HG02588 (cell line): Measurements from ENCODE around the gene SLC28A2.
"Not testable (repeated sequence)": the region's sequence is repeated elsewhere in the genome, so short reads cannot be mapped to it uniquely, and the experiment has no call there.

Source experiments
- ATAC-seq: cut with Tn5 transposase; IDR thresholded peaks from one replicate; pipeline ENCODE4 v1.9.1; 2021; ENCODE audit warnings: mild to moderate bottlenecking, moderate library complexity; ENCODE audit not compliant: unreplicated experiment

The SLC28A2 gene

GRCh38 chr15:45262906-45263461, 10.9 kb downstream of the SLC28A2 start:
- ATAC-seq: no peak

GRCh38 chr15:45263854-45264253, 11.8 kb downstream of the SLC28A2 start:
- no peak for ATAC-seq

- ATAC-seq: no peak
Measured at GRCh38 chr15:45265506-45265905, 13.5 kb downstream of the SLC28A2 start.

DNA sequence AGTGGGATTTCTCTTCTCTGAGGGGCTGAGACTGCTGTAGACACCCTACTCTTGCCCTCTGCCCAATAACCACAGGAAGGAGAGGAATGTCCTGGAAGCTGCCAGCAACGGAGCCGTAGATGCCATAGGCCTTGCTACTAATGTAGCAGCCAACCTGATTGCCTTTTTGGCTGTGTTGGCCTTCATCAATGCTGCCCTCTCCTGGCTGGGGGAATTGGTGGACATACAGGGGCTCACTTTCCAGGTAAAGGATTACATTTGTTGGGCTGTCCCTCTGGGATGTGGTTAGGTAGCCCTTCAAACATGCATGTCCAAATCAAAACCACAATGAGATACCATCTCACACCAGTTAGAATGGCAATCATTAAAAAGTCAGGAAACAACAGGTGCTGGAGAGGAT, 16.1 kb downstream of the SLC28A2 start:
- no peak for ATAC-seq

GRCh38 chr15:45274636-45275380, 22.8 kb downstream of the SLC28A2 start:
- no peak for ATAC-seq

GRCh38 chr15:45276831-45277230, 24.8 kb downstream of the SLC28A2 start:
- no peak for ATAC-seq

- peak; percentile 100 for ATAC-seq
Measured at GRCh38 chr15:45279024-45279698, 27.1 kb downstream of the SLC28A2 start.

- ATAC-seq: no peak
Measured at GRCh38 chr15:45285413-45285812, 33.4 kb downstream of the SLC28A2 start.

- no peak for ATAC-seq
Measured at GRCh38 chr15:45287390-45287956, 35.4 kb downstream of the SLC28A2 start.

- no peak for ATAC-seq
Measured at GRCh38 chr15:45288947-45289346, 36.9 kb downstream of the SLC28A2 start.

DNA sequence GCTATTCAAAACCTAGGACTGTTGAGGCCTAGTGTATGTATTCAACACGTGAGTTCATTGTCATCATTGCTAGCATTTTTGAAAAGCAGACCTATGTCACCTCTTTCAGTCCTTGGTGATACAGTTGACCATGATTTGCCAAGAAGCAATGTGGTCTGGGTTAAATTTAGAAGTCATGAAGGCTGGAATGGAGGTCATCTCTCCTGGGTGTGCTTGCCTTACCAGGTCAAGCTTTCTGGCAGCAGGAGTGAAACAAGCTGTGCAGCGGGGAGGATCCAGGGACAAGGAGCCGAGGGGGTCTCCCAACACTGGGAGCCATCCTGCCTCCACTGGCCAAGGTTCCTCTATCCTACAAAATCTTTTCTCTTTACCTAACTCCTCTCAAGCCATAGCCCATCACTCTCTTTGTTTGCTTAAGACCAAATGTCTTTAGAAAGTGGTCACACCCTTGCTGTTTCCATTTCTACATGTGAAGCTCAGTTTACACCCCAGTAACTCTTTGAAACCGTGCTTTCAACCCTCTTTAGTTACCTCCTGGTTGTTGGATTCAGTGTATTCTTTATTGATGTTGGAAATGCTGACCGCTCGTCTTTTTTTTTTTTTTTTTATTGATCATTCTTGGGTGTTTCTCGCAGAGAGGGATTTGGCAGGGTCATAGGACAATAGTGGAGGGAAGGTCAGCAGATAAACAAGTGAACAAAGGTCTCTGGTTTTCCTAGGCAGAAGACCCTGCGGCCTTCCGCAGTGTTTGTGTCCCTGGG, 40.0 kb downstream of the SLC28A2 start:
- ATAC-seq: no peak

- ATAC-seq: not testable (repeated sequence)
Measured at GRCh38 chr15:45293326-45293725, 41.3 kb downstream of the SLC28A2 start.

GRCh38 chr15:45298964-45299378, 46.9 kb downstream of the SLC28A2 start:
- not testable (repeated sequence) for ATAC-seq

DNA sequence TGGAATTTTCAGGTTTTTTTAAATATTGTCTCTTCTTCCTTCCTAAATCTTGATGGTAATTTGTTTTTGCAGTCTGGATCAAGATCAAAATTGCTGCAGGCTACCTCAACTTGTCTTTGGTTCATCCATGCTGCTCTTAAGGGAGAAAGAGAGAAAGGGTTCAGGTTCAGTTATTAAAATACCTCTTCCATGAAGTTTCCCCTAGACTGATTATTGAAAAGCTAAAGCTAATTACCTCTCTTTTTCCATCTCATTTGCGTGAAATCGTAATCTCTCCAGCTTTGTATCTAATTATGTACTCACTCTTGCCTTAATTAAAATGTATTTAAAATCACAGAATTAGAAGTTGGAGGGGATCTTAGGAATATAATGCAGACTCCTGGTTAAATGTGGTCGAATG, 52.7 kb downstream of the SLC28A2 start:
- no peak for ATAC-seq

DNA sequence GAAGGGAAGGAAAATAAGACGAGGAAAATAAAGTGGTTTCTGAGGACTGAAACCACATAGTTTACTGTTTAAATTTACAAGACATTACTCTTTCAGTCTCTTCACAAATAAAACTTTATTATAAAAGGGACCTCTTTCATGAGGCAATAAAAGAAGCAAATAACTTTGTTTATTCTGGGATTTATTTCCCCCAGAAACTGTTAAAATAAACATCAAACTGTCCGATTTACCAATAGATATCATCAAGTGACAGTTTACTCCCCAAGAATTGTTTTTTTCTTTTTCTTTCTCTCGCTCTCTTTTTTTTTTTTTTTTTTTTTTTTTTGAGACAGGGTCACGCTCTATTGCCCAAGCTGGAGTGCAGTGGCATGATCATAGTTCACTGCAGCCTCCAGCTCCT, 54.1 kb downstream of the SLC28A2 start:
- ATAC-seq: no peak

DNA sequence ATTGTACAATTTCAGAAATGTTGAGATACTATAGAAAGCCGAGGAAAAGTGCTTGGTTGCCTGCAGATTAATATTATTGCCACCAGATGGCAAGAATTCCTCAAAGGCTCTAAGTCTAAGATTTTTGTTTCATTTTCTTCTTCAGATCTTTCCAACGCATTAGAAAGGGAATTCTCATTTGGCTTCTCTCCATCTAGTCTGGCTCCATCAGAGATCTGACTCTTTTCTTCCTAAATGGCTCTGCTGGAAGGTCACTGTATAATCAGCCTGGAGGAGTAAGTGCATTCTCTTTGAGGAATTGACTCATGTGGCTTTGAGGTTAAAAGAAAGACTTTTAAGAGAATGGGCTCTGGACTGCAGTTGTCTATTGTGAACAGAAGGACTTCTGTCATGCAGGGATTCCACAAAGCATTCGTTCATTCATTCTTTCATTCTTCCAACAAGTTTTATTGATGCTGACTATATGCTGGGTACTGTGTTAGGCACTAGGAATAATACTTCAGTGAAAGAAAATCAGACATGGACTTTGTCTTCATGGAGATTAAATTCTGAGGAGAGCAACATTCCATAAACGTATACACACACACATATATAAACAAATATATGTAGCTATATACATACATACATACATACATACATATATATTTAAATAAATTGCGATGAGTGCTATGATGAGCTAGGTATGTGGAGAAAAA, 55.3 kb downstream of the SLC28A2 start:
- ATAC-seq: no peak

DNA sequence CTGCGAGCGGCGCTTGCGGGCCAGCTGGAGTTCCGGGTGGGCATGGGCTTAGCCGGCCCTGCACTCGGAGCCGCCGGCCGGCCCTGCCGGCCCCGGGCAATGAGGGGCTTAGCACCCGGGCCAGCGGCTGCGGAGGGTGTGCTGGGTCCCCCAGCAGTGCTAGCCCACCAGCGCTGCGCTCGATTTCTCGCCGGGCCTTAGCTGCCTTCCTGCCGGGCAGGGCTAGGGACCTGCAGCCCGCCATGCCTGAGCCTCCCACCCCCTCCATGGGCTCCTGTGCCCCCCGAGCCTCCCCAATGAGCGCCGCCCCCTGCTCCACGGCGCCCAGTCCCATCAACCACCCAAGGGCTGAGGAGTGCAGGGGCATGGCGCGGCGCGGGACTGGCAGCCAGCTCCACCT, 62.1 kb downstream of the SLC28A2 start:
- ATAC-seq: not testable (repeated sequence)

- ATAC-seq: no peak
Measured at GRCh38 chr15:45314960-45315359, 62.9 kb downstream of the SLC28A2 start.

GRCh38 chr15:45319472-45320214, 67.6 kb downstream of the SLC28A2 start:
- no peak for ATAC-seq
